HG03280 (cell line): ENCODE data around the gene HNRNPL.
"Not testable (repeated sequence)": the region's sequence is repeated elsewhere in the genome, so short reads cannot be mapped to it uniquely, and the experiment has no call there.

Experiments used
- ATAC-seq: cut with Tn5 transposase; IDR thresholded peaks from one replicate; pipeline ENCODE4 v1.9.1; 2021; ENCODE audit warnings: mild to moderate bottlenecking, moderate library complexity; ENCODE audit not compliant: unreplicated experiment

The HNRNPL gene

GRCh38 chr19:38869836-38870607, 20.2 kb upstream of the HNRNPL start:
- peak; percentile 71 for ATAC-seq

GRCh38 chr19:38869160-38869835, 19.5 kb upstream of the HNRNPL start:
- ATAC-seq, result no peak

- no peak for ATAC-seq
Measured at GRCh38 chr19:38868551-38868950, 18.8 kb upstream of the HNRNPL start.

GRCh38 chr19:38867171-38867780, 17.5 kb upstream of the HNRNPL start:
- ATAC-seq, result no peak

GRCh38 chr19:38862321-38863059, 12.7 kb upstream of the HNRNPL start:
- no peak for ATAC-seq

GRCh38 chr19:38861368-38861767, 11.6 kb upstream of the HNRNPL start:
- no peak for ATAC-seq

GRCh38 chr19:38859631-38860204, 9.9 kb upstream of the HNRNPL start:
- not testable (repeated sequence) for ATAC-seq

GRCh38 chr19:38856813-38857212, 7.0 kb upstream of the HNRNPL start:
- no peak for ATAC-seq

- ATAC-seq, result not testable (repeated sequence)
Measured at GRCh38 chr19:38855751-38856150, 6.0 kb upstream of the HNRNPL start.

GRCh38 chr19:38854961-38855360, 5.2 kb upstream of the HNRNPL start:
- ATAC-seq, result not testable (repeated sequence)

- ATAC-seq, result no peak
Measured at GRCh38 chr19:38853214-38853613, 3.4 kb upstream of the HNRNPL start.

GRCh38 chr19:38852231-38853044, 2.7 kb upstream of the HNRNPL start:
- ATAC-seq, result no peak

- peak; percentile 28 for ATAC-seq
Measured at GRCh38 chr19:38851622-38852230, 1.9 kb upstream of the HNRNPL start.

- ATAC-seq, result no peak
Measured at GRCh38 chr19:38850976-38851621, 1.3 kb upstream of the HNRNPL start.

- ATAC-seq, result peak; percentile 66
Measured at GRCh38 chr19:38850436-38850975, 720 bp upstream of the HNRNPL start.

GRCh38 chr19:38849147-38849859, 483 bp downstream of the HNRNPL start:
- peak; percentile 30 for ATAC-seq

- no peak for ATAC-seq
Measured at GRCh38 chr19:38848299-38849146, 1.3 kb downstream of the HNRNPL start.
